IPS-15b (cell line): Measurements from ENCODE around the gene EARS2.
"Not testable (repeated sequence)": the region's sequence is repeated elsewhere in the genome, so short reads cannot be mapped to it uniquely, and the experiment has no call there.

Experiments
- H3K27me3 ChIP-seq: one replicate; pipeline ENCODE4 v1.6.1; 2013; ENCODE audit warnings: low read length; ENCODE audit not compliant: control insufficient read depth, insufficient read depth
- H3K36me3 ChIP-seq: one replicate; pipeline ENCODE4 v1.6.1; 2013; ENCODE audit warnings: low read length; ENCODE audit not compliant: control insufficient read depth, insufficient read depth
- H3K4me1 ChIP-seq: one replicate; pipeline ENCODE4 v1.6.1; 2013; ENCODE audit warnings: mild to moderate bottlenecking, low read length; ENCODE audit not compliant: control insufficient read depth, insufficient read depth
- H3K4me3 ChIP-seq: one replicate; pipeline ENCODE4 v1.5.1; 2013; ENCODE audit warnings: low read depth, low read length
- H3K9ac ChIP-seq: one replicate; pipeline ENCODE4 v1.6.1; 2013; ENCODE audit warnings: low read depth, mild to moderate bottlenecking, low read length
- H3K9me3 ChIP-seq: one replicate; pipeline ENCODE4 v1.6.1; 2013; ENCODE audit warnings: mild to moderate bottlenecking, low read length; ENCODE audit not compliant: control insufficient read depth, insufficient read depth

Gene EARS2

GRCh38 chr16:23521037-23521743, 36.0 kb downstream of the EARS2 start:
- H3K9ac ChIP-seq, result no peak overlapping the region
- H3K9me3 ChIP-seq, result no peaks in the 10 kb centered on the region
- no peaks in the 10 kb centered on the region for H3K4me1 ChIP-seq
- peaks cover 30% of the 10 kb centered on the region for H3K36me3 ChIP-seq
- no peaks in the 10 kb centered on the region for H3K27me3 ChIP-seq
- H3K4me3 ChIP-seq, result no peak overlapping the region

GRCh38 chr16:23520500-23520899, 36.6 kb downstream of the EARS2 start:
- no peak overlapping the region for H3K9ac ChIP-seq
- no peaks in the 10 kb centered on the region for H3K27me3 ChIP-seq
- H3K4me1 ChIP-seq, result no peaks in the 10 kb centered on the region
- H3K9me3 ChIP-seq, result no peaks in the 10 kb centered on the region
- H3K36me3 ChIP-seq, result peaks cover 29% of the 10 kb centered on the region
- no peak overlapping the region for H3K4me3 ChIP-seq

GRCh38 chr16:23519282-23519681, 37.9 kb downstream of the EARS2 start:
- Histone ChIP-seq H3K4me1 (no peaks in the 10 kb centered on the region), H3K27me3 (no peaks in the 10 kb centered on the region), H3K36me3 (peaks cover 25% of the 10 kb centered on the region), H3K9me3 (no peaks in the 10 kb centered on the region), H3K9ac (no peak overlapping the region), H3K4me3 (no peak overlapping the region)

GRCh38 chr16:23518435-23518891, 38.7 kb downstream of the EARS2 start:
- H3K36me3 ChIP-seq, result peaks cover 23% of the 10 kb centered on the region
- no peaks in the 10 kb centered on the region for H3K27me3 ChIP-seq
- H3K4me3 ChIP-seq, result no peak overlapping the region
- no peaks in the 10 kb centered on the region for H3K4me1 ChIP-seq
- no peak overlapping the region for H3K9ac ChIP-seq
- no peaks in the 10 kb centered on the region for H3K9me3 ChIP-seq

- no peak overlapping the region for H3K9ac ChIP-seq
- no peaks in the 10 kb centered on the region for H3K9me3 ChIP-seq
- peaks cover 13% of the 10 kb centered on the region for H3K36me3 ChIP-seq
- no peak overlapping the region for H3K4me3 ChIP-seq
- no peaks in the 10 kb centered on the region for H3K4me1 ChIP-seq
- H3K27me3 ChIP-seq, result no peaks in the 10 kb centered on the region
These were observed 40.6 kb downstream of the EARS2 start for GRCh38 chr16:23516366-23517137.

GRCh38 chr16:23515881-23516280, 41.3 kb downstream of the EARS2 start:
- peaks cover 13% of the 10 kb centered on the region for H3K36me3 ChIP-seq
- no peak overlapping the region for H3K9ac ChIP-seq
- no peaks in the 10 kb centered on the region for H3K4me1 ChIP-seq
- H3K4me3 ChIP-seq, result no peak overlapping the region
- no peaks in the 10 kb centered on the region for H3K27me3 ChIP-seq
- no peaks in the 10 kb centered on the region for H3K9me3 ChIP-seq

GRCh38 chr16:23514381-23515152, 42.6 kb downstream of the EARS2 start:
- H3K9ac ChIP-seq, result no peak overlapping the region
- peaks cover 10% of the 10 kb centered on the region for H3K36me3 ChIP-seq

GRCh38 chr16:23512168-23512695, 44.9 kb downstream of the EARS2 start:
- Histone ChIP-seq H3K27me3 (no peaks in the 10 kb centered on the region), H3K9ac (no peak overlapping the region), H3K36me3 (peaks cover 4% of the 10 kb centered on the region), H3K4me1 (no peaks in the 10 kb centered on the region), H3K4me3 (no peak overlapping the region), H3K9me3 (no peaks in the 10 kb centered on the region)

More at GRCh38 chr16:23514381-23515152, 42.6 kb downstream of the EARS2 start:
- Histone ChIP-seq H3K27me3 (no peaks in the 10 kb centered on the region), H3K9me3 (no peaks in the 10 kb centered on the region), H3K4me1 (no peaks in the 10 kb centered on the region), H3K4me3 (no peak overlapping the region)

GRCh38 chr16:23511731-23512130, 45.4 kb downstream of the EARS2 start:
- Histone ChIP-seq H3K9me3 (no peaks in the 10 kb centered on the region), H3K9ac (no peak overlapping the region), H3K27me3 (no peaks in the 10 kb centered on the region), H3K36me3 (peaks cover 4% of the 10 kb centered on the region), H3K4me3 (no peak overlapping the region), H3K4me1 (no peaks in the 10 kb centered on the region)

GRCh38 chr16:23510915-23511270, 46.3 kb downstream of the EARS2 start:
- H3K4me1 ChIP-seq, H3K27me3 ChIP-seq, H3K36me3 ChIP-seq, H3K9me3 ChIP-seq: not testable (repeated sequence)
- peak overlapping the region; percentile 14 for H3K9ac ChIP-seq
- H3K4me3 ChIP-seq, result peak overlapping the region; percentile 84

- no peaks in the 10 kb centered on the region for H3K27me3 ChIP-seq
- no peaks in the 10 kb centered on the region for H3K9me3 ChIP-seq
- H3K4me1 ChIP-seq, result peaks cover 5% of the 10 kb centered on the region
- peaks cover 4% of the 10 kb centered on the region for H3K36me3 ChIP-seq
- H3K4me3 ChIP-seq, result peak within 1 kb of the TSS; percentile 84
- H3K9ac ChIP-seq, result peak within 1 kb of the TSS; percentile 89
These were observed 46.8 kb downstream of the EARS2 start, which contains the start of gene GGA2 for GRCh38 chr16:23510164-23510914. TSS of gene GGA2 (minus strand) at chr16:23510494. CDS start at chr16:23510411, 83 bp downstream.
